ENCODE measurements around the gene CPA4.

CPA4 gene

GRCh38 chr7:130303551-130303950, 10.6 kb downstream of the CPA4 start:
- no peak for DNase-seq

GRCh38 chr7:130303982-130304381, 11.0 kb downstream of the CPA4 start:
- no peak for DNase-seq

DNA sequence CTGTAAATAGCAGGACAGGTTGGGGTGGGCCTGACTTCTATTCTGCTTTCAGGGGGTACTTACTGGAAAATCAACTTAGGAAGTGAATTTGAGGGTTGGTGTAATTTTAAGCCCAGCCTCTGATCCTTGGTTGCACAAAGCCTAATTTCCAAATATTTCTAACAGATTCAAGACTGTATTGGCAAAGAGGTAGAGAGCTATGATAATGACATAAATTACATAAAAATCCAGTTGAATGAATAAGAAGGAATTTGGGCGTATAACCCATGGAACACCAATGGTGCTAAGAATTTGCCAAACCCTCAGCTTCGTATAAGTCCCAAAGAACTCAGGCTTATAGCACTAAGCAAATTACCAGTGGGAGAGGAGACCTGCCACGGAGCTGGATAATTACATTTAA, 11.9 kb downstream of the CPA4 start:
- DNase-seq = no peak

DNA sequence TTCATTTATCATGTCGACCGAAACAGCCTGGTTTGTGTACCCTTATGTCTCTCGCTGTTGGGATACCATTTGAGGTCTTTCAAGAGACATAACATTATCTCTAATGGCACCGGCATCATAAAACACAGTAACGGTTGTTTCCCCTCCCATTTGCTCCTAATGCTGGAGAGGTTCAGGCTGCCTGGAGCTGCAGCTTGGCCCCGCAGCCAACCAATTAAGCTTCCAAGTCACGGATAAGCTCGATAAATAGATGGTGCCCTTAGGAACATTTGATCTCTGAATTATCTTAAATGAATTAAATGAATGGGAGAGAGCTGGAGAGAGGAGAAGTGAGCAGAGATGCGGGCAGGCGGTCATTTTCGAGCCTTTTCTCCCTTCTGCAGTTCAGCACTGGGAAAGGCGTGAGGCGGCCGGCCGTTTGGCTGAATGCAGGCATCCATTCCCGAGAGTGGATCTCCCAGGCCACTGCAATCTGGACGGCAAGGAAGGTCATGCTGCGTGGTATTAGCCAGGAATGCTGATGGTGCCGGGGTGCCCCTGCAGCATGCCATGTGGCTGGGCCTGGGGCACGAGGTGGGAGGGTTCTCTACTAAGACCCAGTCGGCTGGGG, 12.6 kb downstream of the CPA4 start:
- DNase-seq = no peak

DNA sequence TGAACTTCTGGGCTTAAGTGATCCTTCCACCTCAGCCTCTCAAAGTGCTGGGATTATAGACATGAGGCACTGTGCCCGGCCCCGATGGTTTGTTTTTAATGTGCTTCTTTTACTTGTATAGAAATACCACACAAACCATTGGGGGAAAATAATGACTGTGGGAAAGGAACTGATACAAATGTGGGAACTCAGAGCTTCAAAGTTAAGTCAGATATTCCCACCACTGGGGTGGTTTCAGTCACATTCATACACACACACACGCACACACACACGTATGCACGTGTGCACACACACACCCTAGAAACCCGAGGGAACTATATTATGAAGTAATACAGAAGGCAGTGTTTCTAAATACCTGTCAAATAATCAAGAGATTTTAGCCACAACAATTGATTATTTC, 17.0 kb downstream of the CPA4 start:
- DNase-seq = no peak

DNA sequence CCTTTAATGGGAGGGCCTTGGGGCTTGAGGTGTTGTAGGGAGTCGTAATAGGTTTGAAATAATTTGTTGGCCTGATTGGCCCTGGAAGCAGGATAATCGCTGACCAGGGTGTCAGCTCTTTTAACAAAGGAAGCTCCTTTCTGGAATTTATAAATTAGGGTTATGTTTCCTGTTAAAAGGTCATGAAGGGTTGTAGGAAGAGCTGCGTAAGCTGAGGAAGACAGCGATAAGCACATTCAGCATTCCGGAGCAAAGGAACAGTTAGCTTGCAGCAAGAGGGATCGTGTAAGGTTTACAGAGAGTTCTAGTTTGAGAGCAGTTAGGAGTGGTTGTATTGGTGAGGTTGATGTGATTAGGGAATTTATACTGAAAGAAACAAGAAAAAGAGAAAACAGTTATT, 21.3 kb downstream of the CPA4 start:
- no peak for DNase-seq

GRCh38 chr7:130319541-130319940, 26.6 kb downstream of the CPA4 start:
- no peak for DNase-seq

DNA sequence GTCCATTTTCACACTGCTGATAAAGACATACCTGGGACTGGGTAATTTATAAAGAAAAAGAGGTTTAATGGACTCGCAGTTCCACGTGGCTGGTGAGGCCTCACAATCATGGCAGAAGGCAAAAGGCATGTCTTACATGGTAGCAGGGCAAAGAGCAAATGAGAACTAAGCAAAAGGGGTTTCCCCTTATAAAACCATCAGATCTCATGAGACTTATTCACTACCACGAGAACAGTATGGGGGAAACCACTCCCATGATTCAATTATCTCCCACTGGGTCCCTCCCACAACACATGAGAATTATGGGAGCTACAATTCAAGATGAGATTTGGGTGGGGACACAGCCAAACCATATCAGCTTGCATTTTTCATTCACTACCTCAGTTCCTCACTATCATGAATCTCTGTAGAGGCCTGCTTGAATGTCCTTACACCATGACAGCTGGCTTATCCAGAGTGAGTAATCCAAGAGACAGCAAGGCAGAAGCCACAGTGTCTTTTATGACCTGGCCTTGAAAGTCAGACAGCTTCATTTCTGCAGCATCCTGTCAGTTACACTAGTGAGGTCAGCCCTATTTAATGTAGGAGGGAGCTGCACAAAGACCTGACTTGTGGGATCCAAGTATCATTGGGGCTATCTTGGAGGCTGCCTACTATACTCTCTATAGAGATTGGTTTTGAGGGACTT, 28.7 kb downstream of the CPA4 start:
- peak in 1 of 2 experiments; percentile 30 for DNase-seq

DNA sequence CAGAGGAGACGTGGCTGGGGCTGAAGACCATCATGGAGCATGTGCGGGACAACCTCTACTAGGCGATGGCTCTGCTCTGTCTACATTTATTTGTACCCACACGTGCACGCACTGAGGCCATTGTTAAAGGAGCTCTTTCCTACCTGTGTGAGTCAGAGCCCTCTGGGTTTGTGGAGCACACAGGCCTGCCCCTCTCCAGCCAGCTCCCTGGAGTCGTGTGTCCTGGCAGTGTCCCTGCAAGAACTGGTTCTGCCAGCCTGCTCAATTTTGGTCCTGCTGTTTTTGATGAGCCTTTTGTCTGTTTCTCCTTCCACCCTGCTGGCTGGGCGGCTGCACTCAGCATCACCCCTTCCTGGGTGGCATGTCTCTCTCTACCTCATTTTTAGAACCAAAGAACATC, 29.7 kb downstream of the CPA4 start:
- no peak for DNase-seq

GRCh38 chr7:130324306-130324943, 31.5 kb downstream of the CPA4 start:
- DNase-seq = peak in 1 of 2 experiments; percentile 52

DNA sequence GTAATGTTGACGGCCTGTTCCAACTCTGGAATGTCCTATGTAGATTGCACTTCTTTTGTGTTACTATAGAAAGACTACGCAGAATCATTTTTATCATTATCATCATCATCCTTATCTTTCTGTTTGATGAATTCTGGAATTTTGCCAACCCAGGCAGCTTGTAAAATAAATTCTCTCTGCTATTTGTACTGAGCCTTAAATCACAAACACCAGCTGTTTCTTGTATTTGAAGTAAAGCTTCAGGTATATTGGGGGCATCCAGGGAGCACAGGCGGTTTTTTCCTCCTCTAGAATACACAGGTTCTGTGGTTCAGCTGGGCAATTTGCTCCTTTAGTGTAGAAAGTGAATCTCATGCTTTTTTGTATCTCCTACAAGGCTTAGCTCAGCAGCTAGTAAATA, 36.7 kb downstream of the CPA4 start:
- peak; percentile 18 to 79 for DNase-seq

GRCh38 chr7:130332259-130333053, 39.5 kb downstream of the CPA4 start:
- DNase-seq = no peak

- DNase-seq = no peak
These were observed 40.9 kb downstream of the CPA4 start for GRCh38 chr7:130333832-130334231.

DNA sequence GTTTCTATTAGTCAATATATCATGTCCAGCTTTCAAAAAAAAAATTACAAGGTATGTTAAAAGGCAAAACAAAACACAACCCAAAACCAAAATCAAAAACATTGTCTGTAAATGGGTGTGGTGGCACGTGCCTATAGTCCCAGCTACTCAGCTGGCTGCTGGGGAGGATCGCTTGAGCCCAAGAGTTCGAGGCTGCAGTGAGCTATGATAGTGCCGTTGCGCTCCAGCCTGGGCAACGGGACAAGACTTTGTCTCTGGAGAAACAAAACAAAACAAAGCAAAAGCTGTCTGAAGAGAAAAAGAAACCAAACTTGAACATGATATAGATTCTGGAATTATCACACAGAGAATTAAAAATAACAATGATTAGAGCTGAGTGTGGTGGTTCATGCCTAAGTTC, 41.3 kb downstream of the CPA4 start:
- DNase-seq = no peak

DNA sequence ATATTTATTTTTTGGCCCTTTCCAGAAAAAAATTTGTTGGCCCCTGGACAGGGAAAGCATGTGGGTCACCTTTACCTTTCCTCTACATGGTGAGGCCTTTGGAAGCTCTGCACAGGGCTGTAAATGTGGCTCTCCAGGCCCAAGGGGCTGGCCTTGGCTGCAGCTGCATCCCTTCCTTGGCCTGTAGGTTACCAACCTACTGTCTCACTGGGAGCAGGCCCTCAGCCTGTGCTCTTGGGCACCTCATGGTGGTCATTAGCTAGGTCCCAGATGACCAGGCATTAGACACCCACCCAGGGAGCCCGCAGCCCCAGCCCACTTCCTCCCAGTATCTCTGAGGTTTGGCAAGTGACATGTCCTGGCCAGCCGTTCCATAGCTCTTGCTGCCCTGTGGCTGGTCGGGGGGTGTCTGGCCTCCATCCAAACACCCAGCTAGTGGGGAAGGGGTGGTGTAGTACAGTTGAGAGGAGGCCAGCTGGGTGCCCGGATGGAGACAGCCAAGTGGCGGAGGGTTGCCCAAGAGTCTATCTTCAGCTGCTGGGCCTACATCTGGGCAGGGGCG, 44.5 kb downstream of the CPA4 start:
- DNase-seq = peak; percentile 38 to 79

DNA sequence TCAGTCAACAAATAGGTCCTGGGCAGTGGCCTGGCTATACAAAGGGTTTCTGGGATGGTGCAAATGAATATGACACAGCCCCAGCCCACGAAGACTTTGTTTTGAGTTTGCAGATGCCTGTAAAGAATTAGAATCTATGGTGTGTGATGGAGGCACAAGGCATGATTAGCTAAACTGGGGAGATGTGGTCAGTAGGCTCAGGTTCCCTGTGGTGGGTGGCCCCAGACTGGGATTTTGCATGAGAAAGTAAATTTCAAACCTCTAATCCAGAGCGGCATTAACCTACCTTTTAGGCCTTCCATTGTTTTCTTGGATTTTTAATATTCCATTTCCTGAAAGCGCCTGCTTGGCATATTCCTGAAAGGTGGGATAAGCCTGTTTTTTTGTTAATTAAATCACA, 45.3 kb downstream of the CPA4 start:
- DNase-seq = no peak

- no peak for DNase-seq
These were observed 48.9 kb downstream of the CPA4 start for GRCh38 chr7:130341882-130342281.

DNA sequence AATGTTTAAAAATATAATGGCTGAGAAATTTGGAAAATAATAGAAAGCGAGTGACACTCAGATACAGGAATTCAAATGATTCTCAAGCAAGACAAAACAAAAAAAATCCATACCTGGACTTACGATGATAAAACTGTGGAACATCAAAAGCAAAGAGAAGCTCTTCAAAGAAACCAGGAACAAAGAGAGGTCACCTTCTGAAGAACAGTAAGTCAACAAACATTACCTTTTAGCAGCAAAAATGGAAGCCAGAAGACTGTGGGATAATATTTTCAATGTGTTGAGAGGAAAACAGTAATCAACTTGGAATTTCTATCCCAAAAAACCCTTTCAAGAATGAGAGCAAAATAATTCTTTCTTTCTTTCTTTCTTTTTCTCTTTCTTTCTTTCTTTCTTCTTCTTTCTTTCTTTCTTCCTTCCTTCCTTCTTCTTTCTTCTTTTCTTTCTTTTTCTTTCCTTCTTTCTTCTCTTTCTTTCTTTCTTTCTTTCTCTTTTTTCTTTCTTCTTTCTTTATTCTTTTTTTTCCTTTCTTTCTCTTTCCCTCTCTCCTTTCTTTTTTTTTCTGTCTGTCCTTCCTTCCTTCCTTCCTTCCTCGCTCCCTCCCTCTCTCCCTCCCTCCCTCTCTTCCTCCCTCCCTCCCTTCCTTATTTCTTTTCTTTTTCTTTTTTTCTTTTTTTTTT, 49.9 kb downstream of the CPA4 start:
- no peak for DNase-seq

- no peak for DNase-seq
These were observed 51.4 kb downstream of the CPA4 start, which contains the start of gene CPA5 for GRCh38 chr7:130344271-130344866. CPA5 (plus strand) TSS chr7:130344816; CDS start chr7:130346486, 1,670 bp downstream.

GRCh38 chr7:130345136-130345535, 52.2 kb downstream of the CPA4 start:
- DNase-seq = peak in 1 of 2 experiments; percentile 27

DNA sequence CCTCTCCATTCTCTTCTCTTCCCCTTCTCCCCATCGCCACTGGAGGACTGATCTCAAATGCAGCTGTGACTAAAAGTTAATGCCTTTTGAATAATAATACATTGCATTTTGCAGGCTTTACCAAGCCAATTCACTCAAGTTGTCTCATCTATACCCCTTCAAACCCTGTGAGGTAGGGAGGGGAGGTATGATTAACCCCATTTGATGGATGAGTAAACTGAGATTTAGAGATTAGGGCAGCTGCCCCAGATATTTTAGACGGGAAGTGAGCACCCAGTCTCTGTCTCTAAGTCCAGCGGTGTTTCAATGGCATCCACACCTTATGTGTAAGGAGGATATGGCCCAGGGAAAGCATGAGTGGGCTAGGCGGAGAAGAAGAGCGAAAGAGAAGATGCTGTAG, 52.8 kb downstream of the CPA4 start:
- DNase-seq = no peak
